GM21515 (cell line): Measurements from ENCODE around the gene C2CD5.
"Not testable (repeated sequence)": the region's sequence is repeated elsewhere in the genome, so short reads cannot be mapped to it uniquely, and the experiment has no call there.

Experiments used
- ATAC-seq: cut with Tn5 transposase; IDR thresholded peaks from one replicate; pipeline ENCODE4 v1.9.1; 2021; ENCODE audit not compliant: unreplicated experiment

C2CD5 gene, protein sequence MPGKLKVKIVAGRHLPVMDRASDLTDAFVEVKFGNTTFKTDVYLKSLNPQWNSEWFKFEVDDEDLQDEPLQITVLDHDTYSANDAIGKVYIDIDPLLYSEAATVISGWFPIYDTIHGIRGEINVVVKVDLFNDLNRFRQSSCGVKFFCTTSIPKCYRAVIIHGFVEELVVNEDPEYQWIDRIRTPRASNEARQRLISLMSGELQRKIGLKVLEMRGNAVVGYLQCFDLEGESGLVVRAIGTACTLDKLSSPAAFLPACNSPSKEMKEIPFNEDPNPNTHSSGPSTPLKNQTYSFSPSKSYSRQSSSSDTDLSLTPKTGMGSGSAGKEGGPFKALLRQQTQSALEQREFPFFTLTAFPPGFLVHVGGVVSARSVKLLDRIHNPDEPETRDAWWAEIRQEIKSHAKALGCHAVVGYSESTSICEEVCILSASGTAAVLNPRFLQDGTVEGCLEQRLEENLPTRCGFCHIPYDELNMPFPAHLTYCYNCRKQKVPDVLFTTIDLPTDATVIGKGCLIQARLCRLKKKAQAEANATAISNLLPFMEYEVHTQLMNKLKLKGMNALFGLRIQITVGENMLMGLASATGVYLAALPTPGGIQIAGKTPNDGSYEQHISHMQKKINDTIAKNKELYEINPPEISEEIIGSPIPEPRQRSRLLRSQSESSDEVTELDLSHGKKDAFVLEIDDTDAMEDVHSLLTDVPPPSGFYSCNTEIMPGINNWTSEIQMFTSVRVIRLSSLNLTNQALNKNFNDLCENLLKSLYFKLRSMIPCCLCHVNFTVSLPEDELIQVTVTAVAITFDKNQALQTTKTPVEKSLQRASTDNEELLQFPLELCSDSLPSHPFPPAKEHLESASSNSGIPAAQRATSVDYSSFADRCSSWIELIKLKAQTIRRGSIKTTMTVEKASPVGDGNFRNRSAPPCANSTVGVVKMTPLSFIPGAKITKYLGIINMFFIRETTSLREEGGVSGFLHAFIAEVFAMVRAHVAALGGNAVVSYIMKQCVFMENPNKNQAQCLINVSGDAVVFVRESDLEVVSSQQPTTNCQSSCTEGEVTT

DNA sequence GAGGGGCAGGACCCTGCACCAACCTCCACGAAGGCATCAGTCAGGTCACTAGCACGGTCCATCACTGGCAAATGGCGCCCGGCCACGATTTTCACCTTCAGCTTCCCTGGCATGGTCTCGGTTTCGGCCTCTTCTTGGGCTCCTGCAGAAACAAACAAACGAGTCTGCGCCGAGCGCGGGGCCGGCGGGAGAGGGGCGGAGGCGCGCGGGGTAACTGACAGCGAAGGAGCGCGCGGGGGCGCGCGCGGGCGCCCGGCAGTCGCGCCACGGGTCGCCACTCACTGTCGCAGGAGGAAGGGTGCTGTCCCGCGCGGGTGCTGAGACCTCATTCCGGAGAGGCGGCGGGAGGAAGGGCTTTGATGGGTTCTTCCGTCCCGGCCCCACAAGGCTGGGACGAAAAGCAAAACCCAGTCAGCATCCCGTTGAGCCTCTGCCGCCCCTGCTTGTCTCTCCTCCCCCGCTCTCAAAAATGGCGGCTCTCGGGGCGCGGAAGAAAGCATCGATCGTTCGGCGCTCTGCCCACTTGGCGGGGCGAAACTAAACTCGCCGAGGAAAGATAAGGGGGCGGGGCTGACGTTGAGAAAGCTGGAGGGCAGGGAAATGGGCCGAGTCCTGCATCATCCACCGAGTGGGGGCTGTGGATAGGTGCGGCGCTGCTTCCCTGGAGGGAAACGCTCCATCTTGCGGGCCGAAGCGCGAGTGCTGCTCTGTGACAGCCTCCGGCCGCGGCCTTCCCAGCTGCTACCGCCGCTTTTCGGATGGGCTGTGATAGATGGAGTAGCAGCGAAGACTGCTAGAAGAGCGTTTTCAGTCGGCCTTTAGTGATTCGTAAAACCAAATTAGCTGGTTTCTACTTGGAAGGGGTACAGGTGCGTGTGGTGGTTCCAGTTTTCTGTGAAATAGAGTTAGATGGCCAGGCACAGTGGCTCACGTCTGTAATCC lies at the start of gene C2CD5:
TSS of gene C2CD5 (minus strand) at position 505 of the 942 bp plus-strand sequence. CDS start at position 113, 392 bp downstream.
- ATAC-seq = peak; percentile 80

DNA sequence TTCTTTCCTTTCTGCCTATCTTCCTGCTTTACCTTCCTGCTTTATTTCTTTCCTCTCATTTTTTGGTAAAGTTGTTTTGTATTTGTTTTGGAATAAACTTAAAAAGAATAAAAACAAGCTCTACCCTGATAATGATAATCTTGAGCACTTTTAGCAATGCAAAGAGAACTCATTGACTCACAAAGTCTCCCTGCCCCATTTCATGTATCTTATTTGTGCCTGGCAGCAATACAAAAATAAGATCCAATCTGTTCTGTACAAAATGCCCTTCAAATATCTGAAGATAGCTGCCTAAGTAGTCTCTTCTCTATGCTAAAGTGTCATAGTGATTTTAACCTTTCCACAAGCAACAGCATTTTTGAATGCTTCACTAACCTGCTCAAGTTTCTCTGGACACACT lies 49.5 kb upstream of the C2CD5 start:
- no peak for ATAC-seq

DNA sequence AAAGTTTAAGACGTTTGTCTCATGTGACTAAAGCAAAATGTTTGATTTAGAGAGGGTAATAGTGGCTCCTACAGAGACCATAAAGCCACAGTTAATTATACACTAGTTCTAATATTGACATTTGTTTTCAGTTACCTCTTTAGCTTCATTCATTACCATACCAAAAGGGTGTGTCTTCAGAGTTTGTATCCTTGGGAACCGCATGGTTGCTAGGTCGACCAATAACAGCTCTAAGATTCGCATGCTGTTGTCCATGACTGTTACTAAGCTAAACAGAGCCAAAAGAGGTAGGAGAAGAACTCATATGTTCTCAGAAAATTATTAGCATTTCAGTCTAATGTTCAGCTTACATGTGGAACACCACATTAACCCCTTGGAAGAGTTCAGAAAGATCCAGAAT lies 44.5 kb upstream of the C2CD5 start:
- ATAC-seq = no peak

DNA sequence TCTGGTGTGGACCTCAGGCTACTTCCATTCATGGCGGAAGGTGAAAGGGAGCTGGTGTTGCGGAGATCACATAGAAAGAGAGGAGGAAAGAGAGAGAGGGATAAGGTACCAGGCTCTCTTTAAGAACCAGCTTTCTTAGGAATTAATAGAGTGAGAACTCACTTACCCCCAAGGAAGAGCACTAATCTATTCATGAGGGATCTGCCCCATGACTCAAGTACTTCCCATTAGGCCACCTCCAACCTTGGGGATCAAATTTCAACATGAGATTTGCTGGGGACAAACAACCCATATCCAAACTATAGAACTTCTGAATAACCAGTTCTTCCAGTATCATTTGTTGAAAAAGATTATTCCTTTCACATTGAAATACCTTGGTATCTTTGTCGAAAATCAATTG lies 34.0 kb upstream of the C2CD5 start:
- ATAC-seq = no peak

DNA sequence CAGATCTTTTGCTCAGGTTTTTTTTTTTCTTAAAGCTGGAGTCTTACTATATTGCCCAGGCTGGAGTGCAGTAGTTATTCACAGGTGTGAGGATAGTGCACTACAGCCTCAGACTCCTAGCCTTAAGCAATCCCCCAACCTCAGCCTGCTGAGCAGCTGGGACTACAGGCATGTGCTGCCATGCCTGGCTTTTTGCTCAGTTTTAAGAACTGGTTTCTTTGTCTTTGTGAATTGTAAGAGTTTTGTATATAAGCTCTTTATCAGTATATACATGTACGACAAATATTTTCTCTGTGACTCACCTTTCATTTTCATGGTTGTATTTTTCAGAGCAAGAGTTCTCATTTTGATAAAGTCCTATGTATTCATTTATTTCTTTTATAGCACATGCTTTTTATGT lies 33.3 kb upstream of the C2CD5 start:
- no peak for ATAC-seq

DNA sequence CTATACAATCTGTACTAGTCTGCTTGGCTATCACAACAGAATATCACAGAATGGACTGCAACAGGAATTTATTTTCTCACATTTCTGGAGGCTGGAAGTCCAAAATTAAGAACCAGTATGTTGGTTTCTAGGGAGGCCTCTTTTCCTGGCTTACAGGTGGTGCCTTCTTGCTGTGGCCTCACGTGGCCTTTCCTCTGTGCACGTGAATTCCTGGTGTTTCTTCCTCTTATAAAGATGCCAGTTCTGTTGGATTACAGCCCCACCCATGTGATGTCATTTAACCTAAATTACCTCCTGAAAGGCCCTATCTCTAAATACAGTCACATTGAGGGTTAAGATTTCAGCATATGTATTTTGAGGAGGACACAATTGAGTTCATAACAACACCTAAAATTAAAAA lies 32.1 kb upstream of the C2CD5 start:
- ATAC-seq = no peak

DNA sequence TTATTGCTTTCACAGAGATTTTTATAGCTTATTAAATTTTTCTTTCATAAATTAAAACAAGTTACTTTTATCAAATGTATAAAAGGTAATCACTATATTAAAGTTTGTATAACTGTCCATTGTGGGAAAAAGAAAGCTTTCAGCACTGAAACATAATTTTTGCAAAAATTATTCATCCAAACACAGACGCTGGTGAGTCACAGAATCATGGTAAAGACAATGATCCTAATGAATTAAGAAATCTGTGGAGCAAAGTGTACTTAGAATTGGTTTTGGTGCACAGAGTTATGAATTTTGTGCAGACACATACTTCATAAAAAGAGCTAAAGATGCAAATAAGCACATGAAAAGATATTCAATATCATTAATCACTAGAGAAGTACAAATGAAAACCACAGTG lies 31.7 kb upstream of the C2CD5 start:
- ATAC-seq = no peak

DNA sequence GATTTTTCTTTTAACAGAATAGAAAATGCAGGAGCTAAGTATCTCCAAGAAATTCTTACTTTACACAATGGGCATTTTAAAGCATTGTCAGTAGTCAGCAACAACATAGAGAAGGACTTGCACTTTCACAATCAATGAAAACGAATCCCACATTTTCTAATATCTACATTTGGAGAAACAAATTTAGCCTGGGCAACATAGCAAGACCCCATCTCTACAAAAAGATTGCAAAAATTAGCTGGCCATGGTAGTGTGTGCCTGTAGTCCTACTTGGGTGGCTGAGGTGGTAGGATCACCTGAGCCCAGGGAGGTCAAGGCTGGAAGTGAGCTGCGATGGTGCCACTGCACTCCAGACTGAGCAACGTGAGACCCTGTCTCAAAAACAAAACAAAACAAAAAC lies 30.6 kb upstream of the C2CD5 start:
- no peak for ATAC-seq

DNA sequence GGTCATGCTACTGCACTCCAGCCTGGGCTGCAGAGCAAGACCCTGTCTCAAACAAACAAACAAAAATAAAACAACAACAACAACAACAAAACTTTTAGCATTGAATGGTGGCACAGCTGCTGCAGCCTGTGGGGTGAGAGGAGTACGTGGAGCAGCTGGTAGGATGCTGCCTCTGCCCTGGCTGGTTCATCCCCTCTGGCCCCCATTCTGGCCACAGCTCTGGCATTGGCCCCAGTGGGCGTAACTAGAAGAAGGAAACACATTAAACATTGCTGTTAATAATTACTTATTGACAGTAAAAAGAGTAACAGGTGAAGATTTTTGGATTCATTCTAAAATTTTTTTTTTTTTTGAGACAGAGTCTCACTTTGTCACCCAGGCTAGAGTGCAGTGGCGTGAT lies 28.8 kb upstream of the C2CD5 start:
- no peak for ATAC-seq

DNA sequence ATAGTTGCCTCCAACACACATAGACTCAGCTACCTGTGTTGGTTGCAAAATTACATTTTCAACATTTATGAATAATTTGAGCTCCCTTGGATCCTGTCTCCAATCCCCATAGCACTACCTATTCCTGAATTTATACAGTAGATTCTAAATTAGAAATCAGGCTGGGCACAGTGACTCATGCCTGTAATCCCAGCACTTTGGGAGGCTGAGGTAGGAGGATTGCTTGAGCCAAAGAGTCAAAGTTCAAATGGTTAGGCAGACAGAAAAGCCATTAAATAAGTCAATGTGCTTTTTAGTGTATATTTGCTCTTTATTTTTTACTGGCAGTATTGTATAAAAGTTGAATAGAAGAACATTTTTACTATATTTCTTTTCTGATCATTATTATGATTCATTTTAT lies 24.9 kb upstream of the C2CD5 start:
- ATAC-seq = no peak

DNA sequence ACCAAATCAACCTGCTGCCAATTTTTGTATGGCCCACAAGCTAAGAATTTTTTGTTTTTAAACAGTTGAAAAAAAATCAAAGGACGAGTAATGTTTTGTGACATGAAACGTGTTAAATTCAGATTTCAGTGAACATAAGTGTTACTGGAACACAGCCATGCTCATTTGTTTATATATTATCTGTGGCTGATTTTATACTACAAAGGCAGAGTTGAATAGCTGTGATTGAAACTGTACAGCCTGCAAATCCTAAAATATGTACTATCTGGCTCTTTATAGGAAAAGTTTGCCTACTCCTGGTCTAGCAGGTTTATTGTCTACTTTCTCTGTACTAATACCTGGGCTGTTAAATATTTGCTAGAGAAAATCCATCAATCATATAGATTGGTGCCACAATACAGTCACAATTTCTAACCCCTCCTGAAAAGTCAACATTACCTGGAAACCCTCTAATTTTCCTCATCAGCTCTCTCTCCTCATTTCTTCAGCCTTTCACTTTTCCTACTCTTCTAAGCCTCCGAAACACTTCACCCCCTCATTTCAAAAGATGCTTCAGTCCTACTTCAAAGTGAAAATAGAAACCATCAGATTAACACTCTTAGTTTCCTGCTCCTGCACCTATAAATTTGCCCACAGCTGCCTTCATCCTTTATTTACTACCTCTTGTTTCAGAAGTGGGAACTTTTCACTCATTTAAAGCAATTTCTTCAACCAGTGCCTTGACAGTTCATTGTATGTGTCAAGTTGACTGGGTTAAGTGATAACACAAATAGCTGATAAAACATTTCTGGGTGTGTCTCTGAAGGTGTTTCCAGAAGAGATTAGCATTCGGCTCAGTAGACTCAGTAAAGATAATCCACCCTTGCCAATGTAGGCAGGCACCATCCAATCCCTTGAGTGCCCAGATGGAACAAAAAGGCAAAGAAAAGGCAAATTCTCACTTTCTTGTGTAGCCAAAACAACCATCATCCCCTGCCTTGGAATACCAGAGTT lies 18.0 kb upstream of the C2CD5 start:
- no peak for ATAC-seq

DNA sequence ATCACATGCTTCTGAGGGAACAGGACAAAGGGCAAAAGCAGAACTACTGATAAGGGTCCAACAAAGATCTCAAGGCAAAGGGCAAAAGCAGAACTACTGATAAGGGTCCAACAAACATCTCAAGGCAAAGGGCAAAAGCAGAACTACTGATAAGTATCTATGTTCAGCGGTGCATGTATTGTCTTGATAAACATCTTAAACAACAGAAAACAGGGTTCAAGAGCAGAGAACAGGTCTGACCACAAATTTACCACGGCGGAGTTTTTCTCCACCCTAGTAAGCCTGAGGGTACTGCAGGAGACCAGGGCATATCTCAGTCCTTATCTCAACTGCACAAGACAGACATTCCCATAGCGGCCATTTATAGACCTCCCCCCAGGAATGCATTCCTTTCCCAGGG lies 10.4 kb upstream of the C2CD5 start:
- ATAC-seq = not testable (repeated sequence)

DNA sequence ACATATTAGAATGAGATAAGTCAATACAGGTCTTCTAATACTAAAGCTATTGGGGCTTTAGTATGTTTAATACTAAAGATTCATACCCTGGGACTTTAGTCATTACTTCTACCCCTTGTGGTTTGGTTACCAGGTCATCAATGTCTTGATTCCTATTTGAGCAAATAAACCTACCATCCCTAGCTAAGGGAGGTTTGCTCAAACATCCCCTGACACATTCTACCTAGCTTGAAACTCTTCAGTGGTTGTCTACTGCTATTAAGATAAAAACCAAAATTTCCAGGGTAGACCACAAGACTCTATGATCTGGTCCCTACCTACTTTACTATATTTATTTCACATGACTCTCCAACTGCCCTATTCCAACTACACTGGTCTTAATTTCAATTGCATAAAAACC lies 7.3 kb upstream of the C2CD5 start:
- no peak for ATAC-seq

DNA sequence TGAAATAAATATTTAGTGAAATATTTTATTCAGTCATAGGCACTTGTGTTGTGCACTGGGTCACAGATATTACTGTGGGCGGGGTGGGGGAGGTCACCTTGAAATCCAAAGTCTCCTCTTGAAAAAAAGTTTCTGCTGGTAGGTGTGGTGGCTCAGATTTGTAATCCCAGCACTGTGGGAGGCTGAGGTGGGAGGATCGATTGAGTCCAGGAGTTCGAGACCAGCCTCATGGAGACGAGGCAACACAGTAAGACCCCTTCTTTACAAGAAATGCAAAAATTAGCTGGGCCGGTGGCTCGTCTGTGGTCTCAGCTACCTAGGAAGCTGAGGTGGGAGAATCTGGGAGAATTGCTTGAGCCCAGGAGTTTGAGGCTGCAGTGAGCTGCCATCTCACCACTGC lies 913 bp upstream of the C2CD5 start:
- ATAC-seq = no peak

DNA sequence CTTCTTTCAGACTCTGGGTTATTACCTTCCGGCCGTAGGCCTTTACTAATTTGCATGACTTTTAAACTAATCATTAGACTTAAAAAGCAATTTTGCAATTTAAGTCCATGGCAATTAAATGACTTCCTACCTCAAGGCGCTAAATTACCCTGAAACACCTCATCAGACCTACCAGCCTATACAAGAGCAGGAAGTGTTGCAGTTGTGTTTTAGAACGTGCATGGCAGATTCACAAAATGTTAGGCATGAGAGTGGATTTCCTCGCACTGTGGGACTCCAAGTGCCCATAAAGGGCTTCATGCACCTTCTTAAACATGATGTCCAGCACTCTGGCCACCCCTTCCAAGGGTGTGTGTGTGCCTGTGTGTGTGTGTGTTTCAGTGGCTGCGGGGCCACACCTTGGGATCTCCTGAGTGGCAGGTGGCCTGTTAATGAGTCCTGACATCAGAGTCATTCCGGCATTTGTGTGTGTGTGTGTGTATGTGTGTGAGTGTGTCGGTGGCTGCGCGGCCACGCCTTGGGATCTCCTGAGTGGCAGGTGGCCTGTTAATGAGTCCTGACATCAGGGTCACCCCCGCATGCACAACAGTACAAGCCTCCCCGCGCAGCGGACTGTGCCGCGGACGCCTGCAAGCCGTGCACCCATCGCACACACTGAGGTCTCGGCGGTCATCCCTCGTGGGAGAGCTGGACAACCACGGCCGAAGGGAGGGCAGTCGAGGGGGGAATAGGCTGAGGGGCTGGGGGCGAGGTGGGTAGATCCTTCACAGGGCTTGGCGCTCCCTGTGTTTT lies 900 bp downstream of the C2CD5 start:
- peak; percentile 40 for ATAC-seq

DNA sequence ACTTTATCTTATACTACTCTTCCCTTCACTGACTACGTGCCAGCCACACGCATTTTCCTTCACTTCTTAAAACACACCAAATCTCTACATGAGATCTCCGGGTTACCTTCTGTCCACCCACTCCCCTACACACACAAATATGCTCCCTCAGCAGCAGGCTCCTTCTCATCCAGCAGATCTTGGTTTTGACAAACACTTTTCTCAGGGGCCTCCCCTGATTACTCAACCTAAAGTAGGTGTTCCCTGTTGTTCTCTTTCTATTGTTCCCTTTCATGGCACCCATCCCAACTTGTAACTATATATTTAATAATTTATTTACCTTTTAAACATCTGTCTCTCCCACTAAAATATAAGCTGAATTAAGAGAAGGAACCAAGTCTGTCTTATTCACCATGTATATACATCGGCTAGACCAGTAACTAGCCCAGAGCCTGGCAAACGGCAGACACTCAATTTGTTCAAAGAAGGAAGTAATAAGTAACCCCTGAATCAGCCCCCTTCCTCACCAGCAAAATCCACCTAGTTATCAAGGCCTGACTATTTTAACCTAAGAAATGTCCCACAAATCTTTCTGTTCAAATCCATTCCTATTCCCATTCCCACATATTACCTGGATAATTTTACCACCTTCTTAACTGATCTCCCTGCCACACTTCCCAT lies 2.7 kb downstream of the C2CD5 start:
- no peak for ATAC-seq

DNA sequence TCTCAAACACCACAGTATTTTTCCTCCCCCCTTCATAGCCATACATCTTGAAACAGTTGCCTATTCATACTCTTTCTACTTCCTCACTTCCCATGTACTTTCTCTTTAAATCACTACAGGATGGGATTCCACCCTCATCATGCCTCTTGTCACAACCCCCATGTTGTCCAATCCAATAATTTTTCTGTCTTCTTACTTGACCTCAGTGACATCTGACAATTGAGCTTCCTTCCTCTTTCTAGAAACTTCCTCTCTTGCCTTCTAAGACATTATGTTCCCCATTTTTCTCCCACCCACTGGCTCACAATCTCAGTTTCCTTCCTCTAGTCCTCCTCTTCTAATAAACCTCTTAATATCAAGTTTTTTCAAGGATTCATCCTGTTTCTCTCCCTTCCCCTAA lies 5.3 kb downstream of the C2CD5 start:
- no peak for ATAC-seq

DNA sequence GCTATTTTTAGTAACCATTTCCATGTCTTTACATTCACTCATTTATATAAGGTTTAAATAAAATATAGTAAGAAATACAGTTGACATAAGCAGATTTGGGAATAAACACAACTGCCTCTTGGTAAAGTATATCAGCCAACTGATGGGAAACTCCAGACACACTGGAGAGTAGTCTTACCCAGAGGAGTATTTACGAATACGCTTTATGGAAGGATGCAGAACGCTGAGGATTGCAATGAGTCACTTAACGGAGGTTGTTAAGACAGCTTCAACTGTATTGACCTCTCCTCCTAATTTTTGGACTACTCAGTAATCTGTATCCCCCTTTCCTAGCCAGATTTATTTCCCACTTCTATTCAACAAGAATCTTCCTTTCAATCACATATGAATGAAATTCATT lies 6.0 kb downstream of the C2CD5 start:
- ATAC-seq = no peak
